HepG2 (cell line): ENCODE results near the gene C9orf40. TPM values are rescaled to one million over a fixed set of nuclear protein-coding genes. Genes with fewer than 3 reads are reported as not detected.

Experiments
- ADNP ChIP-seq: sonication (generic); formaldehyde crosslinking; IDR thresholded peaks from 2 replicates; pipeline ENCODE4 v1.4.0; 2020; ENCODE audit warnings: missing genetic modification reagents
- CEBPG ChIP-seq: IDR thresholded peaks from 2 replicates; pipeline ENCODE4 v1.6.1; 2016
- CHD4 ChIP-seq: fragments of 200-600 bp; sonication (generic); IDR thresholded peaks from 2 replicates; pipeline ENCODE4 v1.7.0; 2017; ENCODE audit warnings: mild to moderate bottlenecking, low read length, borderline replicate concordance
- FOXA3 ChIP-seq: IDR thresholded peaks from 2 replicates; pipeline ENCODE4 v1.6.1; 2016; ENCODE audit warnings: missing genetic modification reagents, missing compliant biosample characterization
- HDAC2 ChIP-seq: sonication (generic); formaldehyde crosslinking; IDR thresholded peaks from 2 replicates; pipeline ENCODE4 v1.4.0; 2020; ENCODE audit warnings: missing genetic modification reagents
- HES4 ChIP-seq: sonication (generic); formaldehyde crosslinking; IDR thresholded peaks from 2 replicates; pipeline ENCODE4 v1.9.0; 2021; ENCODE audit warnings: mild to moderate bottlenecking, missing genetic modification reagents, borderline replicate concordance
- ISX ChIP-seq: sonication (generic); formaldehyde crosslinking; conservative IDR thresholded peaks from 2 replicates; pipeline ENCODE4 v1.5.0; 2020; ENCODE audit warnings: missing genetic modification reagents
- KDM2A ChIP-seq: sonication (generic); formaldehyde crosslinking; IDR thresholded peaks from 2 replicates; pipeline ENCODE4 v1.4.0; 2020; ENCODE audit warnings: low read depth, missing genetic modification reagents, borderline replicate concordance
- NR1H2 ChIP-seq: sonication (generic); formaldehyde crosslinking; IDR thresholded peaks from 2 replicates; pipeline ENCODE4 v1.8.1; 2022; ENCODE audit warnings: low read depth, missing genetic modification reagents, borderline replicate concordance
- RAD21 ChIP-seq: fragments of 450-650 bp; formaldehyde crosslinking; IDR thresholded peaks from 2 replicates; pipeline ENCODE4 v1.5.0; 2020; ENCODE audit warnings: mild to moderate bottlenecking
- RAD51 ChIP-seq: fragments of 450-650 bp; IDR thresholded peaks from 2 replicates; pipeline ENCODE4 v1.6.1; 2016; ENCODE audit warnings: borderline replicate concordance
- RFXANK ChIP-seq: IDR thresholded peaks from 2 replicates; pipeline ENCODE4 v1.6.1; 2016
- ZBTB38 ChIP-seq: sonication (generic); formaldehyde crosslinking; IDR thresholded peaks from 2 replicates; pipeline ENCODE4 v1.5.1; 2020; ENCODE audit warnings: mild to moderate bottlenecking, missing genetic modification reagents
- ZFX ChIP-seq: sonication (generic); formaldehyde crosslinking; IDR thresholded peaks from 2 replicates; pipeline ENCODE4 v1.4.0; 2020; ENCODE audit warnings: mild to moderate bottlenecking, low read depth, missing genetic modification reagents, moderate library complexity
- ZIK1 ChIP-seq: sonication (generic); formaldehyde crosslinking; IDR thresholded peaks from 2 replicates; pipeline ENCODE4 v1.5.0; 2020; ENCODE audit warnings: mild to moderate bottlenecking, low read depth, missing genetic modification reagents, borderline replicate concordance
- ZNF138 ChIP-seq: sonication (generic); formaldehyde crosslinking; IDR thresholded peaks from 2 replicates; pipeline ENCODE4 v1.5.0; 2020; ENCODE audit warnings: mild to moderate bottlenecking, low read depth, missing genetic modification reagents
- ZNF20 ChIP-seq: sonication (generic); formaldehyde crosslinking; IDR thresholded peaks from 2 replicates; pipeline ENCODE4 v1.4.0; 2020; ENCODE audit warnings: mild to moderate bottlenecking, moderate library complexity, missing genetic modification reagents
- ZNF232 ChIP-seq: sonication (generic); formaldehyde crosslinking; IDR thresholded peaks from 2 replicates; pipeline ENCODE4 v1.4.0; 2020; ENCODE audit warnings: missing genetic modification reagents, borderline replicate concordance
- ZNF234 ChIP-seq: sonication (generic); formaldehyde crosslinking; conservative IDR thresholded peaks from 2 replicates; pipeline ENCODE4 v1.5.1; 2020; ENCODE audit warnings: mild to moderate bottlenecking, missing genetic modification reagents
- ZNF260 ChIP-seq: sonication (generic); formaldehyde crosslinking; IDR thresholded peaks from 2 replicates; pipeline ENCODE4 v1.4.0; 2020; ENCODE audit warnings: missing genetic modification reagents, low read depth, mild to moderate bottlenecking, borderline replicate concordance
- ZNF44 ChIP-seq: sonication (generic); formaldehyde crosslinking; IDR thresholded peaks from 2 replicates; pipeline ENCODE4 v1.5.1; 2020; ENCODE audit warnings: mild to moderate bottlenecking, missing genetic modification reagents
- ZNF562 ChIP-seq: sonication (generic); formaldehyde crosslinking; IDR thresholded peaks from 2 replicates; pipeline ENCODE4 v1.8.0; 2022; ENCODE audit warnings: missing genetic modification reagents, borderline replicate concordance
- ZNF567 ChIP-seq: sonication (generic); formaldehyde crosslinking; IDR thresholded peaks from 2 replicates; pipeline ENCODE4 v1.8.1; 2023; ENCODE audit warnings: mild to moderate bottlenecking, missing genetic modification reagents, borderline replicate concordance
- ZNF580 ChIP-seq: IDR thresholded peaks from 2 replicates; pipeline ENCODE4 v1.6.1; 2016; ENCODE audit warnings: low read depth, borderline replicate concordance
- ZNF589 ChIP-seq: sonication (generic); formaldehyde crosslinking; conservative IDR thresholded peaks from 2 replicates; pipeline ENCODE4 v1.8.0; 2022; ENCODE audit warnings: mild to moderate bottlenecking, moderate library complexity, missing genetic modification reagents
- ZNF615 ChIP-seq: sonication (generic); formaldehyde crosslinking; IDR thresholded peaks from 2 replicates; pipeline ENCODE4 v1.5.0; 2020; ENCODE audit warnings: mild to moderate bottlenecking, missing genetic modification reagents, borderline replicate concordance
- ZNF737 ChIP-seq: sonication (generic); formaldehyde crosslinking; IDR thresholded peaks from 2 replicates; pipeline ENCODE4 v1.5.0; 2020; ENCODE audit warnings: missing genetic modification reagents, mild to moderate bottlenecking, borderline replicate concordance
- ZNF749 ChIP-seq: sonication (generic); formaldehyde crosslinking; IDR thresholded peaks from 2 replicates; pipeline ENCODE4 v1.8.0; 2022; ENCODE audit warnings: mild to moderate bottlenecking, missing genetic modification reagents, moderate library complexity, borderline replicate concordance
- ZNF75D ChIP-seq: sonication (generic); formaldehyde crosslinking; IDR thresholded peaks from 2 replicates; pipeline ENCODE4 v1.8.1; 2023; ENCODE audit warnings: missing genetic modification reagents, mild to moderate bottlenecking, borderline replicate concordance
- ZNF841 ChIP-seq: sonication (generic); formaldehyde crosslinking; IDR thresholded peaks from 2 replicates; pipeline ENCODE4 v1.8.1; 2023; ENCODE audit warnings: missing genetic modification reagents, borderline replicate concordance
- ZSCAN31 ChIP-seq: sonication (generic); formaldehyde crosslinking; IDR thresholded peaks from 2 replicates; pipeline ENCODE4 v1.5.0; 2020; ENCODE audit warnings: low read depth, mild to moderate bottlenecking, missing genetic modification reagents
- polyA plus RNA-seq, 8 experiments: library from polyadenylated mRNA; depleted of rRNA in 3 of 8; stranded (reverse) in 7 of 8; unstranded in 1 of 8; fragments of >200 nt; fragmentation: Illumina TruSeq in 4 of 8; extraction: Trizol in 4 of 8; gene quantifications; 2 replicates each; pipeline versions ENCODE4 v1.2.1 to v1.2.3, GENCODE V29; 2011 to 2016; ENCODE audit warnings: low read depth in 4 of 8, missing spikeins in 1 of 8, mixed read lengths in 1 of 8; ENCODE audit not compliant: insufficient read depth in 1 of 8
- total RNA-seq, 5 experiments: library from RNA; depleted of rRNA; stranded (reverse); fragments of >200 nt; fragmentation: Illumina TruSeq; extraction: Trizol; gene quantifications; 2 replicates each; pipeline ENCODE4 v1.2.3, GENCODE V29; 2016; ENCODE audit warnings: low read depth in 1 of 5
- TF ChIP-seq, protein P1 (sequence below): sonication (generic); formaldehyde crosslinking; IDR thresholded peaks from 2 replicates; pipeline ENCODE4 v1.5.0; 2020; ENCODE audit warnings: missing genetic modification reagents

The C9orf40 gene
- total and polyA plus RNA-seq, 2 of the 13 experiments (the other 11 are each of a cell fraction or from before 2014, with no cell fraction given): 3.0 to 13.5 TPM

DNA sequence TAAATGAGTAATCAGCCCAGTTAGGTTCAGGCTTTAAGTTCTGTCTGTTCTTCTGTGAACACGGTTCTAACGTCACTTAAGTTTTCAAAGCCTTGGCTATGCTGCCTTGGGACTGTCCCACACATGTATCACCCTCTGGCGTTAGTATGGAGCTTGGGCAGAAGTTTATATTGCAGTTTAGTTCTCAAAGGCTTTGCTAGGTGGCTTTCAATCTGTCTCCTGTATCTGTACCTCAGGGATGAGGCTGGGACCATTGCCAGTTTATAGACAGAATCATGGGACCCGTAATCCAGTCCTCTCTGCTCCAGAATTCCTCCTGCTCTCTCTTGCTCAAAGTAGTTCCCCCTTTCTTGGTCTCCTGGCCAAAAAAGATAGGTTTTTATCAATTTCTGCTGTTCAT is 12.1 kb downstream of the C9orf40 start (continued):
- TF ChIP-seq CEBPG (CRISPR knock-in tag) (0 out of 2 replicates have a peak, but pooled peaks have one; percentile 2), RFXANK (CRISPR knock-in tag) (no peak), HDAC2 (CRISPR knock-in tag) (no peak), ZNF260 (CRISPR knock-in tag) (no peak), ZNF20 (CRISPR knock-in tag) (no peak), ADNP (no peak), ZNF562 (CRISPR knock-in tag) (no peak), ZNF580 (CRISPR knock-in tag) (no peak), NR1H2 (CRISPR knock-in tag) (no peak), ZFX (CRISPR knock-in tag) (no peak), FOXA3 (peak; percentile 25; the same call in 1 of the 2 replicates), ZNF841 (no peak), RAD21 (peak; percentile 64), ZNF589 (CRISPR knock-in tag) (no peak), ZNF615 (CRISPR knock-in tag) (no peak), RAD51 (no peak), ISX (CRISPR knock-in tag) (no peak), ZNF75D (CRISPR knock-in tag) (no peak), ZNF234 (CRISPR knock-in tag) (no peak), ZSCAN31 (CRISPR knock-in tag) (no peak), ZIK1 (CRISPR knock-in tag) (no peak), KDM2A (CRISPR knock-in tag) (no peak), ZNF567 (CRISPR knock-in tag) (no peak), ZNF138 (CRISPR knock-in tag) (no peak), CHD4 (no peak), ZNF232 (CRISPR knock-in tag) (0 out of 2 replicates have a peak, but pooled peaks have one; percentile 29), ZNF44 (CRISPR knock-in tag) (no peak), ZBTB38 (CRISPR knock-in tag) (no peak), ZNF749 (CRISPR knock-in tag) (no peak), HES4 (CRISPR knock-in tag) (no peak), ZNF737 (CRISPR knock-in tag) (no peak)
- TF ChIP-seq, protein P1, sequence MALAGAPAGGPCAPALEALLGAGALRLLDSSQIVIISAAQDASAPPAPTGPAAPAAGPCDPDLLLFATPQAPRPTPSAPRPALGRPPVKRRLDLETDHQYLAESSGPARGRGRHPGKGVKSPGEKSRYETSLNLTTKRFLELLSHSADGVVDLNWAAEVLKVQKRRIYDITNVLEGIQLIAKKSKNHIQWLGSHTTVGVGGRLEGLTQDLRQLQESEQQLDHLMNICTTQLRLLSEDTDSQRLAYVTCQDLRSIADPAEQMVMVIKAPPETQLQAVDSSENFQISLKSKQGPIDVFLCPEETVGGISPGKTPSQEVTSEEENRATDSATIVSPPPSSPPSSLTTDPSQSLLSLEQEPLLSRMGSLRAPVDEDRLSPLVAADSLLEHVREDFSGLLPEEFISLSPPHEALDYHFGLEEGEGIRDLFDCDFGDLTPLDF: no peak
